Stimulated activated CD4-positive, alpha-beta T cell treated with anti-CD3 and anti-CD28 coated beads, TNF-alpha, amount 100 ng/mL, for 4 hours (primary cell): Measurements from ENCODE around the gene CTNNB1.

Experiments used
- DNase-seq, 3 experiments: peaks; one replicate each; pipeline ENCODE4 v3.0.0-alpha.2; 2020; ENCODE audit warnings: low read depth in 3 of 3

The CTNNB1 gene

GRCh38 chr3:41198950-41199865 lies at the start of gene CTNNB1:
TSS of gene CTNNB1 (plus strand) at chr3:41199505. CDS start at chr3:41224069, 24,564 bp downstream.
- peak; percentile 84 to 87 (median 86) for DNase-seq

DNA sequence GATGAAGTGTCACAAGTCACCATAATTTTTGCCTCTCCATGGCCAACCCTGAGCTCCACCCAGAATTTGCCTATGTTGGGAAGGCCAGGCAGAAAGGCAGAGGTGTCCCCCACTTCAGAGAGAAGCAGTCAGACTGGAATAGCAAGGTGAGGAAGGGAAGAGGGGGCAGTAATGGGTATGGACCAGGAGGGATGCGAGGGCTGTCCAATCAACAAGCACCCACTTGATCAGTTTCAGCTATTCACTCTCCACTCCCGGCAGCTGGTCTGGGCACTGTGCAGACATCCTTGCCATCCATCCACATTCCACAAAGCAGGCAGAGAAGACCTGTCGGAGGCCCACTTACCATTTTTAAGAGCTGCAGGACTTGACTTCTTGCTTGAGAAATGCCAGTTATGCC lies 43.5 kb upstream of the CTNNB1 start:
- DNase-seq, result no peak

DNA sequence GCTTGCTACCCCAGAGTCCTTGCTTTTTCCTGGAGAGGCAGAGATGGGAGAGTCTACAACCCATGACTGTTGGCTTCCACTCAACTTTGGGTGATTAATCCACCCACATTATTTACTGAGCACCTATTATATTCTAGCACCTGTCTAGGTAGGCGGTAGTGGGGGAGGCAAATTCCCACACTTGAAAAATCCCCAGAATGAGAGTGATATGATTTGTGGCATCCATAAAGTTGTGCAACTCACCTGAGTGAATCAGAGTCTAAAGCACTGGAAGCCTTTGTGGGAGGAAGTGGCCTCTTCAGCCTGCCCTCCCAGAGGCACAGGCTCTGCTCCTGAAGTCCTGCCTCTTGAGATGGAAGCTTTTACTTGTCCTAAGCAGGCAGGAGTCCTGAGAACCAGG lies 40.4 kb upstream of the CTNNB1 start:
- peak in 1 of 3 experiments; percentile 8 for DNase-seq

DNA sequence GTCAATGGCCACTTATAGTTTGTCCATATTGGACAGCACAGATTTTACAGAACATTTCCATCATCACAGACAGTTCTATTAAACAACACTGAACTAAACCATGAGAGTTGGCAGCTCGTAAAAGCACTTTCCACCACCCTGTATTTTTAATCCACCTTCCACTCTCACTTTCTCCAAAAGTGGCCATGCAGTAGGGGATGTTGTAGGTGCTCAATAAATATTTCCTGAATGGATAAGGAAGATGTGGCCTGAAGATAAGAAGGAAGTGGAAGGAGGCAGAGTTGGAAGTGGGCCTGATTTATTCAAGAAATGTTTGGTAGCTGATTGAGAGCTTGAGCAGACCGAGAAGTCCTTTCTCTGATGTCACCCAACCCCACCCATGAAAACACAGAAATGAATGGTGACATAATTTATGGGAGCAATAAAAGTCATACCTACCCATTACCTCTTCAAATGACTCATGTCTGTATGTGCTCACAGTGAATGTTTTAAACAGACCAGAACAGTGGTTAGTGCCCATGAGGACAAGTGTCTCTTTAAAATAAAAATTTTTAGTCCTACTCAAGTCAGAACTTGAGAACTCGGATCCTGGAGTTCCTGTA lies 39.6 kb upstream of the CTNNB1 start:
- no peak for DNase-seq

GRCh38 chr3:41162541-41162940 lies 36.8 kb upstream of the CTNNB1 start:
- no peak for DNase-seq

- DNase-seq, result no peak
Observed at GRCh38 chr3:41163006-41163405, 36.3 kb upstream of the CTNNB1 start.

DNA sequence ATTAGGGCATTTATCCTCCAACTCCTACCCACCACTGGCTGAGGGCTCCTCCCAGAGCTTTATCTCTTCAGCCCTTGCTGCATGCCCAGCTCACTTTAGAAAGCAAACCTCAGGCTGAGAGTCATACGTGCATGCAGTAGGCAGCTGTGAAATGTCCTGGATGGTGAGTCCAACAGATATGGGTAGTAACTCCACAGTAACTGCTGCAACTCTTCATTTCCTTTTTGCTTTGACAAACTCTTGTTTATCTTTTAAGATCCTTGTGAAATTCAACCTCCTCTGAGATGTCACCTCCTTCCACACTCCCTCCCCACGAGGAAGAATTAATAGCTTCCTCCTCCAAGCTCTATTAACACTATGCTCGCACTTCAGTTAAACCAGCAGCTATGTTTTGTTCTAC lies 35.9 kb upstream of the CTNNB1 start:
- DNase-seq, result no peak

DNA sequence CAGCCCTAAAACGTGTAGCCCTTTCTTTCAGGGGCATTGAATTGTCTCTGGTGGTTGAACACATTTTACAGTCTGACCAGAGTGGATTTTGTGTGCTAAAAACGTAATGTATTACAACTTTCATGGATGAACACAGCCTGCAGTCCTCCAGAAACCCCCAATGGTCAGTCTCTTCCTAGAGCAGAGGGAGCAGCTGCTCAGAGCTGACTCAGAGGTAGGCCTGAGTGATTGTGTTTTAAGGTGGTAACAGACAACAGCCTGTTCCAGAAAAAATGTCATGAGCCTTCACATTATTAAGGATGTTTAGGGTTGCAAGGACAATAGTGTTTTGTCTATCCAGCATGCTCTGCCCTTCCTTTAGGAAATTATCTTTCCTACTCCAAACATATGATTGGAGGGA lies 34.5 kb upstream of the CTNNB1 start:
- no peak for DNase-seq

DNA sequence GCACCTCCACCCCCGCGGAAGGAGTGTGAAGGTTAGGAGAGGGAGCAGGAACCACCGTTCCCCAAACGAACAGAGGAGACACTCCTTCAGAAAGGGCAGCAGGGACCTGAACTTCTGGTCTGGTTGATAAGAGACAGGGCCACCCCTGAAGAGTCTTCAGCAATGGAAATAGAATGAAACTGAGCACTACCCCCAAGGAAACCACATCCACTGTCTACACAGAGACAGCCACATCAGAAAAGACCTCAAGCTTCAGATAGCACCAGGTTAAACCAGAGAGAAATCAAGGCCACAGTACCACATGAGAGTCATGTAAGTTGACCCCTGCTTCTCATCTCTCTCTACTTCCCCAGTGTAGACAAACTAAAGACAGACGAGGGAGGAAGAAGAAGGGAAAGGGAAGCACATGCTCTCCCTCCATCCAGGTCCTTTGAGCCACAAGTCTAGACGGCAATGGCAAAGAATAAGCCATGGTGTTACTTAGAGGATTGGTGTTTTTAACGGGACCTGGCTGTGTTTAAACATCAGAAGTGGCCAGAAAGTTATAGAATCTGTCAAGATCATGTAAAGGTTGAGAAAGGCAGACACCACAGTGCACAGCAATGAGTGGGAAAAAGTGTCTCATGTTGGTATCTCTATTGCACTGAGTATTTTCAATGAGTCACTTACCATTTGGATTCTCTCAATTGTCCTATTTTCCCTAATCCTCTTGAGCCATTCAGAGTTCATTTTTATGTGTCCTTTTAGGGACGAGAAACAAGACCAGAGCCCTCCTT lies 31.4 kb upstream of the CTNNB1 start:
- DNase-seq, result no peak

- no peak for DNase-seq
Observed at GRCh38 chr3:41169023-41169422, 30.3 kb upstream of the CTNNB1 start.

DNA sequence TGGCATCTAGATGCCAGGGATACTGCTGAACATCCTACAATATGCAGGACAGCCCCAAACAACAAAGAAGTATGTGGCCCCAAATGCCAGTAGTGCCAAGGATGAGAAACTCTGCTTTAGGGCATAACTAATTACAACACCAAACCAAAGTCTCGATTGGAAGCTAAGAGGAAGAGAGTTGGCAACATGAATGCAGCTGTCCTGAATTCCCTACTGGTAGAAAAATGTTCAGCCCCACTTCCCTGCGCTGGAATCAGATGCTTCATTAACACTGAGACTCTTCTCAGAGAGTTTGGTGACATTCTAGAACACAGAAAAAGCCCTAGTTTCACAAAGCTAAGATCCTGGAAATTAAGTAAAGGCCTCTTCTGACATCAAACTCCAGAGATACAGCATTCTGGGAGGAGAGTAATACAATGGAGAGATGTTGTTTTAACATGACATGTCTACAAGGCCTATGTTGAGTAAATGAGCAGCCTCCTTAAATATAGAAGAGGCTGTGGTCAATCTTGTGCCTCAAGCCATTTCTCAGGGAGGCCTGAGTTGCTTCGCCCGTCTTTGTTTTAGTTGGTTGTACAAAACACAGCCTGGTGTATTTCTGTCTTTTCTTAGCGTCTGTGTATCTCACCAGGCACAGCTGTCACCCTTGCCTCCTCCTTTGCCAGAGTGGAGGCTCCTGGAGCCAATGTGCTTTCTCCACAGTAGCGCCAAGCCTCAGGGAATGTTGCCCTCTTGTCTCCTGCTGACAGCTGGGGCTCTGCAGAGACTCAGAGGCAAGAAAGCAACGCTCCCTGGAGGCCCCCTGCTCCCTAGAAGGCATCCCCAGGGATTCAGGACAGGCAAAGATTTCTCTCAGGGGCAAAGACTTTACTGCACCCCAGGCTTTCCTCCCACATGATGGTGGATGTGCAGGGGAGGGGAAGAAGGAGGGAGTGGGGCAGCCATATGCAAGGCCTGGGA lies 25.1 kb upstream of the CTNNB1 start:
- DNase-seq, result no peak

GRCh38 chr3:41175365-41175764 lies 23.9 kb upstream of the CTNNB1 start:
- no peak for DNase-seq

GRCh38 chr3:41176596-41176995 lies 22.7 kb upstream of the CTNNB1 start:
- no peak for DNase-seq

DNA sequence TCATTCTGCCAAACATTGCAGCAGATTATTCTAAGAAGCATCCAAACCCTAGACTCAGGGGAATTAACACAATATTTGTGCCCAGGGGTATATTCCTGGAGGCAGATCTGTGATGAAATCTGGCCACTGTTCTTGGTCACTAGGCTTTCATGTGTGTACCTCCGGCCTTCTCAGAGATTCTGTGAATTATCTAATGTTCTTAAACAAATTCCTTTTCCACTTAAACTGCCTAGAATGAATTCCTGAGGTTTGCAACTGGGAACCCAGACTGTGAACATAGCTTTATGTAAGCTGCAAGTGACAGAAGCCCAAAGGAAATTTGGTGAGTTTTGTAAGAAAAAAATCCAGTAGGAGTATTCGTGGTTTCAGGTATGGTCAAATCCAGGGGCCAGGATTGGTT lies 20.7 kb upstream of the CTNNB1 start:
- DNase-seq, result no peak

DNA sequence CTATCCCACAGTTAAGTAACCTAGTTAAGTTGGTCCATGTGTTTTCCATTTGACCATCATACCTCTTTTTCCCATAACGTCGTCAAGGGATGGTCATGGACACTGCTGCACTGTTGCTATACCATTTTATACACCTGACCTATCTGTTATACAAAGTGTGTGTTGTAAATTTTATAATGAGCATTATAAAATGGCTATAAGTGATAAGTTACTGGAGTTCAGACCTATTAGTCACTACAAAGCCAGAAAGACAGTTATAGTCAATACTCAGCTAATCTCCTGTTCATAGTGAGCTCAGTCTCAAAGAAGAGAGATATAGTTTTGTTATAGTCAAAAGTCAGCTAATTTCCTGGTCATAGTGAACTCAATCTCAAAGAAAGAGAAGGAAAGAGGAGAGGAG lies 18.9 kb upstream of the CTNNB1 start:
- DNase-seq, result no peak

- DNase-seq, result no peak
Observed at GRCh38 chr3:41182504-41183059, 16.7 kb upstream of the CTNNB1 start.

GRCh38 chr3:41184394-41184793 lies 14.9 kb upstream of the CTNNB1 start:
- DNase-seq, result no peak

- DNase-seq, result no peak
Observed at GRCh38 chr3:41186297-41186696, 13.0 kb upstream of the CTNNB1 start.

DNA sequence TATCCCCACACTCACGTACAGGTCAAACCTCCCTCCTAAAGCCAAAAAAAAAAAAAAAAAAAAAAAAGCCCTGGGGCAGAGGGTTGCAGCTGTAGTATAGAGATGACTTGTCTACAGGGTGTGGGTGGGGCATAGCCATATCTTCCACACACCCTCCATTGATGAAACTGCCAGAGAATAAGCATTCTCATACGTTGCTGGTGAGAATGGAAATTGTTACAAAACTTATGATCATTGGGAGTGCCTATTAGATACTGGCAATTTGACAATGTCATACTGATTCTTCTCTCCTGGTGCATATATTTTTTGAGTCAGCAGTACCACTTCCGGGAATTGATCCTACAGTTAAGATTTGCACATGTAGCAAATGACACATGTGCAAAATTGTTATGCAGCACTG lies 11.0 kb upstream of the CTNNB1 start:
- no peak for DNase-seq

- no peak for DNase-seq
Observed at GRCh38 chr3:41190509-41191284, 8.6 kb upstream of the CTNNB1 start.
